MM.1S (cell line): ENCODE measurements around the gene JMJD6.

ENCODE experiments used
- DNase-seq: peaks from one replicate; pipeline ENCODE4 v3.0.0-alpha.2; 2015
- H2AFZ ChIP-seq: fragments of 300-600 bp; sonication (generic); 2 replicates; pipeline ENCODE4 v1.6.0; 2016; ENCODE audit warnings: antibody characterized with exemption, low read length
- H3F3A ChIP-seq: fragments of 300-600 bp; sonication (generic); 2 replicates; pipeline ENCODE4 v1.6.1; 2016; ENCODE audit warnings: mild to moderate bottlenecking, antibody characterized with exemption, low read length, moderate library complexity, mixed read lengths; ENCODE audit not compliant: insufficient read depth
- H3K27ac ChIP-seq: fragments of 300-600 bp; sonication (generic); 2 replicates; pipeline ENCODE4 v1.5.1; 2016; ENCODE audit warnings: mild to moderate bottlenecking, low read length
- H3K27me3 ChIP-seq: fragments of 300-600 bp; sonication (generic); replicated peaks from 2 replicates; pipeline ENCODE4 v1.6.0; 2016; ENCODE audit warnings: low read length; ENCODE audit not compliant: insufficient read depth
- H3K36me3 ChIP-seq: fragments of 300-600 bp; sonication (generic); replicated peaks from 2 replicates; pipeline ENCODE4 v1.6.1; 2016; ENCODE audit warnings: mild to moderate bottlenecking, low read length, mixed read lengths; ENCODE audit not compliant: insufficient read depth
- H3K4me1 ChIP-seq: fragments of 300-600 bp; sonication (generic); 2 replicates; pipeline ENCODE4 v1.6.1; 2016; ENCODE audit warnings: low read length, mixed read lengths
- H3K4me2 ChIP-seq: fragments of 300-600 bp; sonication (generic); 2 replicates; pipeline ENCODE4 v1.6.0; 2016; ENCODE audit warnings: low read depth, low read length
- H3K4me3 ChIP-seq: fragments of 300-600 bp; sonication (generic); 2 replicates; pipeline ENCODE4 v1.5.1; 2016; ENCODE audit warnings: low read length, mixed read lengths
- H3K79me2 ChIP-seq: fragments of 300-600 bp; sonication (generic); 2 replicates; pipeline ENCODE4 v1.6.1; 2016; ENCODE audit warnings: mixed run types, low read length, mixed read lengths
- H3K9ac ChIP-seq: fragments of 300-600 bp; sonication (generic); 2 replicates; pipeline ENCODE4 v1.6.1; 2016; ENCODE audit warnings: low read length, mixed read lengths
- H3K9me2 ChIP-seq: fragments of 300-600 bp; sonication (generic); replicated peaks from 2 replicates; pipeline ENCODE4 v1.6.1; 2016; ENCODE audit warnings: mild to moderate bottlenecking, low read length, mixed read lengths; ENCODE audit not compliant: insufficient read depth
- H3K9me3 ChIP-seq: fragments of 300-600 bp; sonication (generic); replicated peaks from 2 replicates; pipeline ENCODE4 v1.6.1; 2016; ENCODE audit warnings: mild to moderate bottlenecking, low read length, mixed read lengths; ENCODE audit not compliant: insufficient read depth
- H4K20me1 ChIP-seq: fragments of 300-600 bp; sonication (generic); 2 replicates; pipeline ENCODE4 v1.6.1; 2016; ENCODE audit warnings: mild to moderate bottlenecking, low read length, moderate library complexity, mixed read lengths; ENCODE audit not compliant: insufficient read depth
- CTCF ChIP-seq: fragments of 300-600 bp; sonication (generic); IDR thresholded peaks from 2 replicates; pipeline ENCODE4 v1.5.1; 2016; ENCODE audit warnings: antibody characterized with exemption, low read length, mixed read lengths
- EZH2 ChIP-seq: fragments of 300-600 bp; sonication (generic); optimal IDR thresholded peaks from 2 replicates; pipeline ENCODE3; 2017; ENCODE audit warnings: low read depth, mild to moderate bottlenecking, antibody characterized with exemption, low read length, mixed read lengths
- EZH2phosphoT487 ChIP-seq: fragments of 300-600 bp; sonication (generic); IDR thresholded peaks from 2 replicates; pipeline ENCODE4 v1.6.1; 2018; ENCODE audit warnings: antibody characterized with exemption, low read length

Gene JMJD6

GRCh38 chr17:76753061-76753961 is 26.9 kb upstream of the JMJD6 start:
- Histone ChIP-seq H3K9ac (no peak overlapping the region), H2AFZ (no peak overlapping the region), H3F3A (no peaks in the 10 kb centered on the region), H3K79me2 (no peaks in the 10 kb centered on the region), H3K4me1 (peaks cover 9% of the 10 kb centered on the region), H3K4me2 (no peak overlapping the region), H4K20me1 (no peaks in the 10 kb centered on the region), H3K9me2 (no peaks in the 10 kb centered on the region), H3K27me3 (no peaks in the 10 kb centered on the region), H3K36me3 (peaks cover 3% of the 10 kb centered on the region; the same call in 1 of the 2 replicates), H3K4me3 (no peak overlapping the region), H3K9me3 (no peaks in the 10 kb centered on the region), H3K27ac (no peak overlapping the region)
- DNase-seq: no peak
- TF ChIP-seq EZH2 (no peak), CTCF (no peak), EZH2phosphoT487 (no peak)

- Histone ChIP-seq H3K9ac (no peak overlapping the region), H3K4me2 (no peak overlapping the region), H3K79me2 (no peaks in the 10 kb centered on the region), H3F3A (no peaks in the 10 kb centered on the region), H3K27ac (no peak overlapping the region), H3K36me3 (peaks cover 3% of the 10 kb centered on the region; the same call in 1 of the 2 replicates), H4K20me1 (no peaks in the 10 kb centered on the region), H3K4me3 (no peak overlapping the region), H3K9me3 (no peaks in the 10 kb centered on the region), H2AFZ (no peak overlapping the region), H3K9me2 (no peaks in the 10 kb centered on the region), H3K27me3 (no peaks in the 10 kb centered on the region), H3K4me1 (peaks cover 9% of the 10 kb centered on the region)
- DNase-seq: no peak
- no peak for TF ChIP-seq EZH2phosphoT487
- TF ChIP-seq CTCF: no peak
- no peak for TF ChIP-seq EZH2
Measured at GRCh38 chr17:76752006-76752405, 25.6 kb upstream of the JMJD6 start.

- DNase-seq: no peak
- H3K79me2 ChIP-seq: no peaks in the 10 kb centered on the region
- H3K27me3 ChIP-seq: no peaks in the 10 kb centered on the region
- peaks cover 9% of the 10 kb centered on the region for H3K4me1 ChIP-seq
- no peak overlapping the region for H3K4me3 ChIP-seq
- H4K20me1 ChIP-seq: no peaks in the 10 kb centered on the region
- no peak overlapping the region for H2AFZ ChIP-seq
- TF ChIP-seq CTCF (no peak), EZH2 (no peak), EZH2phosphoT487 (no peak)
- no peak overlapping the region for H3K9ac ChIP-seq
- no peak overlapping the region for H3K4me2 ChIP-seq
- peaks cover 3% of the 10 kb centered on the region; the same call in 1 of the 2 replicates for H3K36me3 ChIP-seq
- H3K27ac ChIP-seq: no peak overlapping the region
- H3K9me2 ChIP-seq: no peaks in the 10 kb centered on the region
- H3K9me3 ChIP-seq: no peaks in the 10 kb centered on the region
- no peaks in the 10 kb centered on the region for H3F3A ChIP-seq
Measured at GRCh38 chr17:76751416-76751993, 25.1 kb upstream of the JMJD6 start.
